Ascending aorta (tissue), 2 donors: Measurements from ENCODE around the gene PLCB1. TPM values are rescaled to one million over a fixed set of nuclear protein-coding genes. Genes with fewer than 3 reads are reported as not detected.
A peak's percentile ranks its signal among the peaks of the same experiment; 100 is the strongest.

Experiments used
- DNase-seq, 2 donors: peaks; one replicate each; pipeline ENCODE4 v3.0.0-alpha.2; 2019; ENCODE audit warnings: low spot score in 2 of 2
- H3K27ac ChIP-seq, 2 donors: fragments of 200-600 bp; sonication (generic); one replicate each; pipeline ENCODE4 v1.5.1; 2016 to 2017; ENCODE audit warnings: mild to moderate bottlenecking in 1 of 2
- H3K27me3 ChIP-seq: fragments of 200-600 bp; sonication (generic); one replicate; pipeline ENCODE4 v1.5.1; 2017
- H3K36me3 ChIP-seq, 2 donors: fragments of 200-600 bp; sonication (generic); one replicate each; pipeline ENCODE4 v1.5.1; 2016
- H3K4me1 ChIP-seq, 2 donors: fragments of 200-600 bp; sonication (generic); one replicate each; pipeline ENCODE4 v1.5.1; 2016 to 2017; ENCODE audit warnings: mild to moderate bottlenecking in 1 of 2
- H3K4me3 ChIP-seq, 2 donors: fragments of 200-600 bp; sonication (generic); one replicate each; pipeline ENCODE4 v1.5.1; 2016 to 2017; ENCODE audit warnings: mild to moderate bottlenecking in 1 of 2
- H3K9me3 ChIP-seq, 2 donors: fragments of 200-600 bp; sonication (generic); one replicate each; pipeline ENCODE4 v1.5.1; 2016
- intact Hi-C: fragments of 100-400 bp; cut with DNase I; formaldehyde crosslinking; loops from one replicate; pipeline ENCODE4 v1.15.1; 2023
- total RNA-seq: library from RNA; depleted of rRNA; stranded (reverse); fragments of >200 nt; gene quantifications from one replicate; pipeline ENCODE4 v1.1.0, GENCODE V29; 2016
- TF ChIP-seq, protein P1 (sequence below), 3 experiments: fragments of 200-600 bp in 2 of 3; fragments of 450-650 bp in 1 of 3; sonication (generic) in 2 of 3; IDR thresholded peaks; one replicate each; pipeline ENCODE4 v1.5.1; 2016 to 2019; ENCODE audit warnings: antibody characterized with exemption in 3 of 3, mild to moderate bottlenecking in 1 of 3, moderate library complexity in 1 of 3

The PLCB1 gene
- total RNA-seq, 1 donor from 2014 or later = 22.9 TPM

GRCh38 chr20:8774412-8774811, 642.3 kb downstream of the PLCB1 start:
- TF ChIP-seq, protein P1, sequence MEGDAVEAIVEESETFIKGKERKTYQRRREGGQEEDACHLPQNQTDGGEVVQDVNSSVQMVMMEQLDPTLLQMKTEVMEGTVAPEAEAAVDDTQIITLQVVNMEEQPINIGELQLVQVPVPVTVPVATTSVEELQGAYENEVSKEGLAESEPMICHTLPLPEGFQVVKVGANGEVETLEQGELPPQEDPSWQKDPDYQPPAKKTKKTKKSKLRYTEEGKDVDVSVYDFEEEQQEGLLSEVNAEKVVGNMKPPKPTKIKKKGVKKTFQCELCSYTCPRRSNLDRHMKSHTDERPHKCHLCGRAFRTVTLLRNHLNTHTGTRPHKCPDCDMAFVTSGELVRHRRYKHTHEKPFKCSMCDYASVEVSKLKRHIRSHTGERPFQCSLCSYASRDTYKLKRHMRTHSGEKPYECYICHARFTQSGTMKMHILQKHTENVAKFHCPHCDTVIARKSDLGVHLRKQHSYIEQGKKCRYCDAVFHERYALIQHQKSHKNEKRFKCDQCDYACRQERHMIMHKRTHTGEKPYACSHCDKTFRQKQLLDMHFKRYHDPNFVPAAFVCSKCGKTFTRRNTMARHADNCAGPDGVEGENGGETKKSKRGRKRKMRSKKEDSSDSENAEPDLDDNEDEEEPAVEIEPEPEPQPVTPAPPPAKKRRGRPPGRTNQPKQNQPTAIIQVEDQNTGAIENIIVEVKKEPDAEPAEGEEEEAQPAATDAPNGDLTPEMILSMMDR (IDR thresholded peaks at IDR 0.05) = no peak
- Histone ChIP-seq H3K27me3 (no peaks in the 10 kb centered on the region), H3K4me1 (no peaks in the 10 kb centered on the region), H3K36me3 (no peaks in the 10 kb centered on the region), H3K9me3 (no peaks in the 10 kb centered on the region), H3K27ac (no peak overlapping the region), H3K4me3 (no peak overlapping the region)
- intact Hi-C loops = no loop called here
- no peak for DNase-seq

- DNase-seq = no peak
- H3K27me3 ChIP-seq = no peaks in the 10 kb centered on the region
- no peaks in the 10 kb centered on the region for H3K9me3 ChIP-seq
- H3K4me1 ChIP-seq = peaks cover 0 to 5% of the 10 kb centered on the region in 2 donors
- H3K4me3 ChIP-seq = no peak overlapping the region
- TF ChIP-seq, protein P1 (IDR thresholded peaks at IDR 0.05) = no peak
- H3K36me3 ChIP-seq = no peaks in the 10 kb centered on the region
- no peak overlapping the region for H3K27ac ChIP-seq
- intact Hi-C loops = no loop called here
Observed at GRCh38 chr20:8777911-8778310, 645.8 kb downstream of the PLCB1 start.

DNA sequence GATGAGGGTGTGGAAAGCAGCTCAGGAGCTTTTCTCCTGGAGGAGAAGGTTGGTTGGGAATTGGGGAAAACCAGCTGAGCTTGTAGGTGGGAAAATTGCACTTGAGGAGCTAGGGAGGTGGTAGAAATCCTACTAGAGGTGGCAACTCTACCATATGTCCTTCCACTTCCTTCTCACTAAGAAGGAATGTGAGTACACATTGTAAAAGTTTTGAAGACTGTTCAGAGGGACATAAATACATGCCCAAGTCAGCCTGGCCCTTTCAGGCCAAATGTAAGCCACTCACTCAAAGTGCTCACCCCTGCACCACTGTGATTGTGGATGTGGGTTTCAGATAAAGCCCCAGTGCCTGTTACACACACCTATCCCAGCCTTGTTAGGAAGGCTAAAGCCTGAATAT, 646.3 kb downstream of the PLCB1 start:
- DNase-seq = no peak

DNA sequence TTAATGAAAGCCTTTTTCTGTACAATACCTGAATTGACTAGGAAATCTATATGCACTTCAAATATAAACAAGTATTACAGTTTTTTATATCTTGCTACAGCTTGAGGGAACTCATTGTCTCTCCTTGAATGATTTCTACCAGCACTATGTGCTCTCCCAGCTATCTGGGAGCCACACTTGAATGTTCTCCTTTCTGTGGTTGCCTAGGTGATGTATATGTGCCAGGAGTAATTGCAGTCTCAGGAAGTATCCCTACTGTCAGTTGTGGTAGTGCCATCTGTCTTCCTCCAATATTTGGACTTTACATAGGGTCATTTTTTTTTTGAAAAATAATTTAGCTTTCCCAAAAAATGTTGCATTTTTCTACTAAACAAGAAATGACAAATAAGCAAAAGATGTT, 648.8 kb downstream of the PLCB1 start:
- Histone ChIP-seq H3K4me1 (peaks cover 0 to 12% of the 10 kb centered on the region in 2 donors), H3K9me3 (no peaks in the 10 kb centered on the region), H3K27ac (no peak overlapping the region), H3K27me3 (no peaks in the 10 kb centered on the region), H3K4me3 (no peak overlapping the region), H3K36me3 (no peaks in the 10 kb centered on the region)
- intact Hi-C loops = no loop called here
- no peak for DNase-seq
- TF ChIP-seq, protein P1 (IDR thresholded peaks at IDR 0.05) = no peak

More for the DNA sequence above, 646.3 kb downstream of the PLCB1 start:
- TF ChIP-seq, protein P1 (IDR thresholded peaks at IDR 0.05) = no peak
- Histone ChIP-seq H3K36me3 (no peaks in the 10 kb centered on the region), H3K27me3 (no peaks in the 10 kb centered on the region), H3K27ac (no peak overlapping the region), H3K4me3 (no peak overlapping the region), H3K4me1 (peaks cover 0 to 8% of the 10 kb centered on the region in 2 donors), H3K9me3 (no peaks in the 10 kb centered on the region)
- intact Hi-C loops = no loop called here

- H3K4me3 ChIP-seq = no peak overlapping the region
- no peaks in the 10 kb centered on the region for H3K9me3 ChIP-seq
- TF ChIP-seq, protein P1 (IDR thresholded peaks at IDR 0.05) = no peak
- peaks cover 0 to 12% of the 10 kb centered on the region in 2 donors for H3K4me1 ChIP-seq
- H3K27me3 ChIP-seq = no peaks in the 10 kb centered on the region
- peak overlapping the region; percentile 58 to 65 for H3K27ac ChIP-seq
- no peak for DNase-seq
- intact Hi-C loops = no loop called here
- no peaks in the 10 kb centered on the region for H3K36me3 ChIP-seq
Observed at GRCh38 chr20:8782804-8783203, 650.7 kb downstream of the PLCB1 start.

- H3K4me3 ChIP-seq = no peak overlapping the region
- H3K27ac ChIP-seq = peak overlapping the region; percentile 58 to 65
- no peaks in the 10 kb centered on the region for H3K9me3 ChIP-seq
- DNase-seq = no peak
- H3K27me3 ChIP-seq = no peaks in the 10 kb centered on the region
- no peaks in the 10 kb centered on the region for H3K36me3 ChIP-seq
- intact Hi-C loops = loop anchor here (2.0 kb wide), 1 partner anchor 71 kb away; no protein-coding TSS in a partner anchor
- peaks cover 0 to 12% of the 10 kb centered on the region in 2 donors for H3K4me1 ChIP-seq
- TF ChIP-seq, protein P1 (IDR thresholded peaks at IDR 0.05) = no peak
Observed at GRCh38 chr20:8783734-8784133, 651.7 kb downstream of the PLCB1 start.
